DND-41 (cell line): Measurements from ENCODE around the gene PXK.

Experiments
- ATAC-seq: fragments of 200-7000 bp; cut with Tn5 transposase; 3 replicates; pipeline ENCODE4 v1.9.1; 2021; ENCODE audit warnings: low read depth; ENCODE audit not compliant: insufficient read depth
- DNase-seq: peaks from one replicate; pipeline ENCODE4 v3.0.0-alpha.2; 2020
- H2AFZ ChIP-seq: 2 replicates; pipeline ENCODE4 v1.6.0; 2012; ENCODE audit warnings: low read depth, low read length
- H3K27ac ChIP-seq: 2 replicates; pipeline ENCODE4 v1.5.1; 2012; ENCODE audit warnings: low read length, inconsistent platforms
- H3K27me3 ChIP-seq: fragments of 200-600 bp; sonication (generic); 2 replicates; pipeline ENCODE4 v1.6.0; 2012; ENCODE audit warnings: low read length, mild to moderate bottlenecking, inconsistent platforms; ENCODE audit not compliant: insufficient read depth, poor library complexity
- H3K36me3 ChIP-seq: 2 replicates; pipeline ENCODE4 v1.5.1; 2012; ENCODE audit warnings: low read length, inconsistent platforms; ENCODE audit not compliant: insufficient read depth
- H3K4me1 ChIP-seq: 2 replicates; pipeline ENCODE4 v1.5.1; 2012; ENCODE audit warnings: mild to moderate bottlenecking, low read length; ENCODE audit not compliant: insufficient read depth
- H3K4me2 ChIP-seq: 2 replicates; pipeline ENCODE4 v1.6.0; 2012; ENCODE audit warnings: mild to moderate bottlenecking, moderate library complexity, low read length, inconsistent platforms; ENCODE audit not compliant: insufficient read depth
- H3K4me3 ChIP-seq, 2 experiments: fragments of 200-600 bp in 1 of 2; shearing (Covaris generic) in 1 of 2; 2 replicates each; pipeline ENCODE4 v1.5.1; 2012 to 2016; ENCODE audit warnings: inconsistent platforms in 2 of 2, low read length in 2 of 2, mild to moderate bottlenecking in 2 of 2, low read depth in 1 of 2, moderate library complexity in 1 of 2
- H3K79me2 ChIP-seq: 2 replicates; pipeline ENCODE4 v1.6.0; 2012; ENCODE audit warnings: low read length, inconsistent platforms; ENCODE audit not compliant: insufficient read depth
- H3K9ac ChIP-seq: 2 replicates; pipeline ENCODE4 v1.6.0; 2012; ENCODE audit warnings: low read depth, mild to moderate bottlenecking, inconsistent platforms, low read length, moderate library complexity
- H3K9me3 ChIP-seq: 2 replicates; pipeline ENCODE4 v1.5.1; 2012; ENCODE audit warnings: low read length, moderate library complexity, mild to moderate bottlenecking, inconsistent platforms; ENCODE audit not compliant: insufficient read depth, severe bottlenecking
- H4K20me1 ChIP-seq: 2 replicates; pipeline ENCODE4 v1.6.0; 2012; ENCODE audit warnings: low read length; ENCODE audit not compliant: insufficient read depth
- CTCF ChIP-seq: IDR thresholded peaks from 2 replicates; pipeline ENCODE4 v1.5.1; 2012; ENCODE audit warnings: borderline replicate concordance, low read length, moderate library complexity, mild to moderate bottlenecking; ENCODE audit not compliant: poor library complexity, severe bottlenecking; ENCODE audit errors: extremely low read depth
- EZH2 ChIP-seq: IDR thresholded peaks from 3 replicates; pipeline ENCODE4 v1.6.1; 2012; ENCODE audit warnings: borderline replicate concordance, low read depth, mild to moderate bottlenecking, moderate library complexity, low read length, inconsistent platforms; ENCODE audit not compliant: severe bottlenecking

The PXK gene

GRCh38 chr3:58371754-58372153 is 39.1 kb downstream of the PXK start:
- no peaks in the 10 kb centered on the region for H3K27me3 ChIP-seq
- no peak for TF ChIP-seq EZH2
- TF ChIP-seq CTCF: no peak
- H2AFZ ChIP-seq: no peak overlapping the region
- ATAC-seq (no peak), DNase-seq (no peak)
- no peaks in the 10 kb centered on the region for H3K9me3 ChIP-seq
- no peak overlapping the region for H3K9ac ChIP-seq
- H4K20me1 ChIP-seq: peaks cover 11% of the 10 kb centered on the region
- no peak overlapping the region for H3K4me3 ChIP-seq
- H3K4me2 ChIP-seq: no peak overlapping the region
- H3K36me3 ChIP-seq: peaks cover 51% of the 10 kb centered on the region
- peaks cover 70% of the 10 kb centered on the region for H3K79me2 ChIP-seq
- no peaks in the 10 kb centered on the region for H3K4me1 ChIP-seq
- H3K27ac ChIP-seq: no peak overlapping the region

GRCh38 chr3:58375254-58375653 is 42.6 kb downstream of the PXK start:
- no peak for DNase-seq
- Histone ChIP-seq H3K9me3 (no peaks in the 10 kb centered on the region), H3K27me3 (no peaks in the 10 kb centered on the region), H3K27ac (no peak overlapping the region), H3K79me2 (peaks cover 56% of the 10 kb centered on the region), H3K4me2 (no peak overlapping the region), H2AFZ (no peak overlapping the region), H4K20me1 (no peaks in the 10 kb centered on the region), H3K4me3 (no peak overlapping the region), H3K4me1 (no peaks in the 10 kb centered on the region), H3K9ac (no peak overlapping the region), H3K36me3 (peaks cover 32% of the 10 kb centered on the region)
- ATAC-seq: no peak
- TF ChIP-seq CTCF: no peak
- TF ChIP-seq EZH2: no peak

GRCh38 chr3:58377168-58377567 is 44.5 kb downstream of the PXK start:
- H3K27ac ChIP-seq: no peak overlapping the region
- no peak overlapping the region for H3K4me3 ChIP-seq
- H3K4me2 ChIP-seq: no peak overlapping the region
- H3K79me2 ChIP-seq: peaks cover 45% of the 10 kb centered on the region
- H3K9me3 ChIP-seq: no peaks in the 10 kb centered on the region
- no peak for DNase-seq
- H3K9ac ChIP-seq: no peak overlapping the region
- ATAC-seq: no peak
- no peaks in the 10 kb centered on the region for H4K20me1 ChIP-seq
- TF ChIP-seq EZH2: no peak
- no peak for TF ChIP-seq CTCF
- H3K27me3 ChIP-seq: no peaks in the 10 kb centered on the region
- H3K4me1 ChIP-seq: no peaks in the 10 kb centered on the region
- no peak overlapping the region for H2AFZ ChIP-seq
- H3K36me3 ChIP-seq: peaks cover 20% of the 10 kb centered on the region

- Histone ChIP-seq H3K4me1 (no peaks in the 10 kb centered on the region), H3K79me2 (peaks cover 43% of the 10 kb centered on the region), H3K27me3 (no peaks in the 10 kb centered on the region), H3K4me2 (no peak overlapping the region), H3K9ac (no peak overlapping the region), H3K9me3 (no peaks in the 10 kb centered on the region), H3K27ac (no peak overlapping the region), H4K20me1 (no peaks in the 10 kb centered on the region), H3K36me3 (peaks cover 25% of the 10 kb centered on the region), H3K4me3 (no peak overlapping the region), H2AFZ (no peak overlapping the region)
- DNase-seq: no peak
- no peak for ATAC-seq
- no peak for TF ChIP-seq EZH2
- no peak for TF ChIP-seq CTCF
Measured at GRCh38 chr3:58377750-58378149, 45.1 kb downstream of the PXK start.
